ENCODE results near the gene DOK3.

Gene DOK3

GRCh38 chr5:177523711-177524538 lies 14.3 kb upstream of the DOK3 start:
- H3K4me1 ChIP-seq (ENCODE audit: control insufficient read depth, insufficient read depth, low read length), result no peaks in the 10 kb centered on the region
- no peak overlapping the region for H3K9ac ChIP-seq (ENCODE audit: low read length)
- no peaks in the 10 kb centered on the region for H3K9me3 ChIP-seq (ENCODE audit: control insufficient read depth, insufficient read depth, low read depth, low read length)
- H3K27ac ChIP-seq (ENCODE audit: low read depth, low read length), result no peak overlapping the region
- no peak overlapping the region for H3K4me3 ChIP-seq (ENCODE audit: low read depth, low read length)
- H3K36me3 ChIP-seq (ENCODE audit: control insufficient read depth, insufficient read depth, low read length), result peaks cover 94% of the 10 kb centered on the region
- no peaks in the 10 kb centered on the region for H3K27me3 ChIP-seq (ENCODE audit: control insufficient read depth, insufficient read depth, low read length)

DNA sequence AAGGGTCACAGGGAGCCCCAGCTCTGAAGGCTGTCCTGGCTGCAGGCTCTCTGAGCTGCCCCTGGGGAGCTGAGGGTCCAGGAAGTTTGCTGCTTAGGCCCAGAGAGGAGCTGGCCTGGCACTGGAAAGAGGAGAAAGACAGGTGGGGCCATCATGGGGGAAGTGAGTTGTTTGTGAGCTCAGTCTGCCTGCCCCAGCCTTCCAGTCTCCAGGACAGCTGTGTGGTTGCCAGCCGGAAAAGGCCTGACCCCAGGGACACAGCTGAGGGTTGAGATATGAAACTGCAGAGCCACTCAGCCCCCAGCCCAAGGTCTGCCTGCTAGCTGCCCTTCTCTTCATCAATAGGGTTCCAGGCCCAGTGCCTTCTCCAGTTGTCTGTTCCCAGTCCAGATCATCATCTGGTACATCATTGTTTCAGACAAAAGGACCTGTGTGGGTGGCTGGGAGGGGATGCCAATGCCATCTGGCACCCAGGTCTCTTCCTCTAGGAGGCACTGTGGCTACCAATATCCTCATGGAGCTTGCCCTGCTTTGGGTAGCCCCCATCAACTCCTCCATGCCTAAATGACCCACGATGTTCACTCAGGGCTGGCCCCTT lies 11.4 kb upstream of the DOK3 start:
- H3K4me3 ChIP-seq (ENCODE audit: low read depth, low read length), result no peak overlapping the region
- H3K9ac ChIP-seq (ENCODE audit: low read length), result no peak overlapping the region
- no peak overlapping the region for H3K27ac ChIP-seq (ENCODE audit: low read depth, low read length)
- no peaks in the 10 kb centered on the region for H3K9me3 ChIP-seq (ENCODE audit: control insufficient read depth, insufficient read depth, low read depth, low read length)
- H3K27me3 ChIP-seq (ENCODE audit: control insufficient read depth, insufficient read depth, low read length), result no peaks in the 10 kb centered on the region
- H3K4me1 ChIP-seq (ENCODE audit: control insufficient read depth, insufficient read depth, low read length), result peaks cover under 1% of the 10 kb centered on the region; the same call in 1 of the 2 replicates
- H3K36me3 ChIP-seq (ENCODE audit: control insufficient read depth, insufficient read depth, low read length), result peaks cover 66% of the 10 kb centered on the region

DNA sequence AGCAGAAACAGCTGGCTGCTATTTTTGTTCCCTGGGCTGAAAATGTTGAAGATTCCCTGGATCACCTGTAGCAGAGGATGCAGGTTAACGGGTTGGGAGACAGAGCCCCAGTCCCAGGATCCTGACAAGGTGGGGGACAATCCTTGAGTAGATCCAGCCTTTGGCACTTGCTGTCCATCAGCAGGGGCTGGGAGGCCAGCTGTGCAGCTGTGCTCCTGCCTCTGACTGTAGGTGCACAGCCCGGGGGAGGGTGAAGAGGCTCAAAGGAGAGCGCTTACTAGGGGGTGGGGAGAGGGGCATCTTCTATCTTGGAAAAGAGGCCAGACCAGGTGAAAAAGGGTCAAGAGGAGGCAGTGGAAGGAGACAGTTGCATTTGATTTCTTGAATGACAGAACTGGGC lies 10.6 kb upstream of the DOK3 start:
- Histone ChIP-seq H3K4me3 (ENCODE audit: low read depth, low read length) (no peak overlapping the region), H3K9me3 (ENCODE audit: control insufficient read depth, insufficient read depth, low read depth, low read length) (no peaks in the 10 kb centered on the region), H3K9ac (ENCODE audit: low read length) (no peak overlapping the region), H3K27me3 (ENCODE audit: control insufficient read depth, insufficient read depth, low read length) (no peaks in the 10 kb centered on the region), H3K4me1 (ENCODE audit: control insufficient read depth, insufficient read depth, low read length) (peaks cover 6% of the 10 kb centered on the region; the same call in 1 of the 2 replicates), H3K27ac (ENCODE audit: low read depth, low read length) (no peak overlapping the region), H3K36me3 (ENCODE audit: control insufficient read depth, insufficient read depth, low read length) (peaks cover 66% of the 10 kb centered on the region)

GRCh38 chr5:177519463-177520235 lies 10.0 kb upstream of the DOK3 start:
- H3K36me3 ChIP-seq (ENCODE audit: control insufficient read depth, insufficient read depth, low read length), result peaks cover 66% of the 10 kb centered on the region
- H3K9ac ChIP-seq (ENCODE audit: low read length), result no peak overlapping the region
- no peak overlapping the region for H3K4me3 ChIP-seq (ENCODE audit: low read depth, low read length)
- no peak overlapping the region for H3K27ac ChIP-seq (ENCODE audit: low read depth, low read length)
- H3K4me1 ChIP-seq (ENCODE audit: control insufficient read depth, insufficient read depth, low read length), result peaks cover 6% of the 10 kb centered on the region; the same call in 1 of the 2 replicates
- H3K27me3 ChIP-seq (ENCODE audit: control insufficient read depth, insufficient read depth, low read length), result no peaks in the 10 kb centered on the region
- no peaks in the 10 kb centered on the region for H3K9me3 ChIP-seq (ENCODE audit: control insufficient read depth, insufficient read depth, low read depth, low read length)

GRCh38 chr5:177516601-177517568 lies 7.3 kb upstream of the DOK3 start, which contains the start of gene DDX41:
TSS of gene DDX41 (minus strand) at chr5:177516961. CDS start at chr5:177516945, 16 bp downstream.
- H3K9me3 ChIP-seq (ENCODE audit: control insufficient read depth, insufficient read depth, low read depth, low read length), result no peaks in the 10 kb centered on the region
- H3K36me3 ChIP-seq (ENCODE audit: control insufficient read depth, insufficient read depth, low read length), result peaks cover 72% of the 10 kb centered on the region
- peak within 1 kb of the TSS; percentile 97 for H3K4me3 ChIP-seq (ENCODE audit: low read depth, low read length)
- H3K9ac ChIP-seq (ENCODE audit: low read length), result peak within 1 kb of the TSS; percentile 98
- no peaks in the 10 kb centered on the region for H3K27me3 ChIP-seq (ENCODE audit: control insufficient read depth, insufficient read depth, low read length)
- peaks cover 6% of the 10 kb centered on the region; the same call in 1 of the 2 replicates for H3K4me1 ChIP-seq (ENCODE audit: control insufficient read depth, insufficient read depth, low read length)
- H3K27ac ChIP-seq (ENCODE audit: low read depth, low read length), result peak within 1 kb of the TSS; percentile 59; the same call in 1 of the 2 replicates

DNA sequence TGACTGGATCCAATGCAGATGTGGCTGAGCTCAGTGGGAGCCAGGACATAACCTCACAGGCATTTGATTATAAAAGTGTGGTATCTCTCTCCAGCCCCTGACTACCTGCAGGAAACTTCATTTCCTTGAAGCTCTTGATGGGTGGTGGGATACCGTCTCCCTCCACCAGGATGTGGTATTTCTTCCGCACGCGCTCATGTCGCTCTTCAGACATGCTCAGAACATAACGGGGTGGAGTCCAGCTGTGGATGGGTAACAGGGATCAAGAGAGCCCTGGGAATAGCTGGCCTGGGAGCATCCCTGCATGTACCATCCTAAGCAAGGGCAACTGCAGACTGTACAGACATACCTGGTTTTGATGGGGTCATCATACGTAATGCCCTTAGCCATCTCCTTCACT lies 6.0 kb upstream of the DOK3 start:
- no peaks in the 10 kb centered on the region for H3K9me3 ChIP-seq (ENCODE audit: control insufficient read depth, insufficient read depth, low read depth, low read length)
- H3K36me3 ChIP-seq (ENCODE audit: control insufficient read depth, insufficient read depth, low read length), result peaks cover 72% of the 10 kb centered on the region
- H3K4me3 ChIP-seq (ENCODE audit: low read depth, low read length), result peak overlapping the region; percentile 97
- H3K27me3 ChIP-seq (ENCODE audit: control insufficient read depth, insufficient read depth, low read length), result no peaks in the 10 kb centered on the region
- H3K9ac ChIP-seq (ENCODE audit: low read length), result peak overlapping the region; percentile 98
- peaks cover 8% of the 10 kb centered on the region; the same call in 1 of the 2 replicates for H3K4me1 ChIP-seq (ENCODE audit: control insufficient read depth, insufficient read depth, low read length)
- H3K27ac ChIP-seq (ENCODE audit: low read depth, low read length), result no peak overlapping the region

GRCh38 chr5:177514541-177514940 lies 4.9 kb upstream of the DOK3 start:
- Histone ChIP-seq H3K27me3 (ENCODE audit: control insufficient read depth, insufficient read depth, low read length) (no peaks in the 10 kb centered on the region), H3K9ac (ENCODE audit: low read length) (no peak overlapping the region), H3K9me3 (ENCODE audit: control insufficient read depth, insufficient read depth, low read depth, low read length) (no peaks in the 10 kb centered on the region), H3K4me1 (ENCODE audit: control insufficient read depth, insufficient read depth, low read length) (peaks cover 16% of the 10 kb centered on the region), H3K4me3 (ENCODE audit: low read depth, low read length) (no peak overlapping the region), H3K36me3 (ENCODE audit: control insufficient read depth, insufficient read depth, low read length) (peaks cover 64% of the 10 kb centered on the region), H3K27ac (ENCODE audit: low read depth, low read length) (no peak overlapping the region)

DNA sequence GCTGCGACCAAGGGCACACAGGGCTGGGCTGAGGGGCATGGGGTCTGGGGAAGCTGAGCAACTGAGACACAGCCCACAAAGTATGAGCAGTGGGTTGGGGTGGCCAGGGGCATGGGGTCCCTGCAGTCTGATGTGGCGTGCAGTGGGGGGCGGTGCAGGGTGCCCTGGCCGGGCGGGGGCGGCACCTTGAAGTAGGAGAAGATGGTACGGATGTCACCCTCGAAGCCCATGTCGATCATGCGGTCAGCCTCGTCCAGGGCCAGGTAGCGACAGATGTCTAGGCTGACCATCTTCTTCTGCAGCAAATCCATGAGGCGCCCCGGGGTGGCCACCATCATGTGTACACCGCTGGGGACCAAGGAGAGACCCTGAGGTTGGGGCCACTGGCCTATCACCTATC lies 3.9 kb upstream of the DOK3 start:
- Histone ChIP-seq H3K36me3 (ENCODE audit: control insufficient read depth, insufficient read depth, low read length) (peaks cover 57% of the 10 kb centered on the region), H3K4me3 (ENCODE audit: low read depth, low read length) (no peak overlapping the region), H3K9me3 (ENCODE audit: control insufficient read depth, insufficient read depth, low read depth, low read length) (no peaks in the 10 kb centered on the region), H3K27me3 (ENCODE audit: control insufficient read depth, insufficient read depth, low read length) (no peaks in the 10 kb centered on the region), H3K4me1 (ENCODE audit: control insufficient read depth, insufficient read depth, low read length) (peaks cover 25% of the 10 kb centered on the region), H3K27ac (ENCODE audit: low read depth, low read length) (no peak overlapping the region), H3K9ac (ENCODE audit: low read length) (no peak overlapping the region)

DNA sequence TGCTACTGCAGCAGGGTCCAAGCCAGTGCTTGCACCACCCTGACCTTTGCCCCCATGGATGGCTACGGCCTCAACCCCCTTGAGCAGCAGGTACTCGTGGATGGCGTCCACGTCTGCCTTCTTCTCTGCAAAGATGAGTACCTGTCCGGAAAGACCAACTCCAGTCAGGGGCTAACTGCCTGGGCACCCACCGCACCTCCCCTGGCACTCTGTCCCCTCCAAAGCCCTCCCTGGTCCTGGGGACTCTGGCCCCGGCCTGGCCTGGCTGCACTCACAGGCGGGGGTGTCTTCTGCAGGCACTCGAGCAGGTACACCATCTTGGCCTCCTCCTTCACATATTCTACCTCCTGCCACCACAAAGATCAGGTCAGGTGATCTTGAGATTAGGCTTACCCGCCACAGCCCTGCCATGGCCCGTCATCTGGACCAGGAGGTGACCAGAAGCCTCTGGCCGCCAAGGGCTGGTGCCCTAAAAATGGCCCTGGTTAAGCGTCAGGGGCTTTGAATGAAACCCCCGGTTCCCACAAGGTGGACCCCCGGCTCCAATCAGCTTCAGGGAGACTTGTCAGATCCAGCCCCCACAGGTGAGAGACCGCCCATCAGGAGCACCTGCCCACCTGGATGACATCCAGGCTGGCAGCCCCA lies 3.2 kb upstream of the DOK3 start:
- peaks cover 57% of the 10 kb centered on the region for H3K36me3 ChIP-seq (ENCODE audit: control insufficient read depth, insufficient read depth, low read length)
- H3K27ac ChIP-seq (ENCODE audit: low read depth, low read length), result no peak overlapping the region
- no peak overlapping the region for H3K9ac ChIP-seq (ENCODE audit: low read length)
- no peaks in the 10 kb centered on the region for H3K9me3 ChIP-seq (ENCODE audit: control insufficient read depth, insufficient read depth, low read depth, low read length)
- H3K4me3 ChIP-seq (ENCODE audit: low read depth, low read length), result no peak overlapping the region
- H3K4me1 ChIP-seq (ENCODE audit: control insufficient read depth, insufficient read depth, low read length), result peaks cover 25% of the 10 kb centered on the region
- no peaks in the 10 kb centered on the region for H3K27me3 ChIP-seq (ENCODE audit: control insufficient read depth, insufficient read depth, low read length)

Data from HUES6 (cell line).